ENCODE data around the gene DIS3L2. TPM values are rescaled to one million over a fixed set of nuclear protein-coding genes. Genes with fewer than 3 reads are reported as not detected.

The DIS3L2 gene
- total and polyA plus RNA-seq, 2 of the 4 experiments (the other 2 are of a cell fraction) = 14.7 to 19.2 TPM

DNA sequence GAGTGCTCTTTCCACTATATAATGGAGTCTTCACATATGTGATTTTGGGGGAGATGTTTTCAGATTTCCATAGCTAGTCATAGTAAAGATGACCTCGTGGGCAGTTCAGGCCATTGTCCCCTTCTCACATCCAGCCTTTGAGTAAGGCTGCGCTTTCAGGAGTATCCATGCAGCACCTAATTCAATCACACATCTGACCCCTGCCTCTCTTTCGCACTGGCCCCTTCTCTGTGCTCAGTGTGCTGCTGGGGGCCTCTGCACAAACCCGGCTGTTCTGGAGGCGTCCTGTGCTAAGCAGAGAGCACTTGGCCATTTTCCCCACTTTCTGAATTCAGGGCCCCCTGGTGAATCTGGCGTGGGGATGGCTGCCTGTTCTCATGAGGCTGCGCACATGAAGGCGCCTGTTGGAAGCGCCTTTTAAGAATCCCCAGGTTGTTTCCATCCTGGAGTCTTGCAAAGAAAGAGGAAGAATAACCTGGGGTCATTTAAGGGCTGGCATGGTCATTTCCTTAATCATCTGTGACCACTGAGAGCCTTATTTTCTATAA is 321.1 kb downstream of the DIS3L2 start:
- no peak overlapping the region for H2BK5ac ChIP-seq (ENCODE audit: low read depth, low read length, poor library complexity, severe bottlenecking)
- in situ Hi-C loops (cut with MboI; ENCODE audit: low sequenced_read_pairs) = no loop called here
- no peak overlapping the region for H3K4me3 ChIP-seq (ENCODE audit: insufficient read depth, low read depth, low read length)
- no peak overlapping the region for H3K9ac ChIP-seq (ENCODE audit: low read depth, low read length)
- CTCF ChIA-PET = interaction anchor here (1.0 kb wide), 1 partner anchor 10 kb away, joined by 3 read pairs; no protein-coding TSS in a partner anchor
- ATAC-seq (ENCODE audit: low read depth) = no peak
- no peak overlapping the region for H3K4ac ChIP-seq (ENCODE audit: low read depth, low read length)
- no peak overlapping the region for H2BK120ac ChIP-seq (ENCODE audit: low read depth, low read length)
- no peak overlapping the region for H2AK5ac ChIP-seq (ENCODE audit: low read depth, low read length)
- H3K18ac ChIP-seq (ENCODE audit: low read depth, low read length) = no peak overlapping the region
- 0 out of 4 replicates have a peak, but pooled peaks cover 0 to 3% of the 10 kb centered on the region in 2 experiments for H3K79me1 ChIP-seq (ENCODE audit: low read depth in 1 of 2, low read length in 2 of 2)
- BruUV-seq (replicated peaks) = no TSS peak
- TF ChIP-seq, protein P1, sequence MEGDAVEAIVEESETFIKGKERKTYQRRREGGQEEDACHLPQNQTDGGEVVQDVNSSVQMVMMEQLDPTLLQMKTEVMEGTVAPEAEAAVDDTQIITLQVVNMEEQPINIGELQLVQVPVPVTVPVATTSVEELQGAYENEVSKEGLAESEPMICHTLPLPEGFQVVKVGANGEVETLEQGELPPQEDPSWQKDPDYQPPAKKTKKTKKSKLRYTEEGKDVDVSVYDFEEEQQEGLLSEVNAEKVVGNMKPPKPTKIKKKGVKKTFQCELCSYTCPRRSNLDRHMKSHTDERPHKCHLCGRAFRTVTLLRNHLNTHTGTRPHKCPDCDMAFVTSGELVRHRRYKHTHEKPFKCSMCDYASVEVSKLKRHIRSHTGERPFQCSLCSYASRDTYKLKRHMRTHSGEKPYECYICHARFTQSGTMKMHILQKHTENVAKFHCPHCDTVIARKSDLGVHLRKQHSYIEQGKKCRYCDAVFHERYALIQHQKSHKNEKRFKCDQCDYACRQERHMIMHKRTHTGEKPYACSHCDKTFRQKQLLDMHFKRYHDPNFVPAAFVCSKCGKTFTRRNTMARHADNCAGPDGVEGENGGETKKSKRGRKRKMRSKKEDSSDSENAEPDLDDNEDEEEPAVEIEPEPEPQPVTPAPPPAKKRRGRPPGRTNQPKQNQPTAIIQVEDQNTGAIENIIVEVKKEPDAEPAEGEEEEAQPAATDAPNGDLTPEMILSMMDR (conservative IDR thresholded peaks at IDR 0.05; ENCODE audit: low read depth, low read length) = no peak
- TF ChIP-seq MAZ (IDR thresholded peaks at IDR 0.05; ENCODE audit: borderline replicate concordance, low read depth, low read length) (no peak), CHD1 (IDR thresholded peaks at IDR 0.05; ENCODE audit: low read depth, low read length) (no peak), RFX5 (IDR thresholded peaks at IDR 0.05; ENCODE audit: low read depth, low read length) (no peak), MAFK (IDR thresholded peaks at IDR 0.05; ENCODE audit: low read depth, low read length) (no peak), BHLHE40 (IDR thresholded peaks at IDR 0.05; ENCODE audit: low read depth, low read length) (no peak)
- H3K27ac ChIP-seq (ENCODE audit: insufficient read depth, low read length) = no peak overlapping the region
- no peak overlapping the region for H4K91ac ChIP-seq (ENCODE audit: insufficient read depth, low read depth, low read length)
- H3K4me2 ChIP-seq (ENCODE audit: low read depth, low read length) = no peak overlapping the region
- H3K9me1 ChIP-seq (ENCODE audit: insufficient read depth, low read length) = no peaks in the 10 kb centered on the region; the same call in 1 of the 2 replicates
- dilution Hi-C loops (cut with HindIII; ENCODE audit: low sequenced_read_pairs, unreplicated experiment) = no loop called here
- H3K14ac ChIP-seq (replicated peaks; ENCODE audit: low read depth, low read length) = no peak overlapping the region
- no peak overlapping the region for H4K8ac ChIP-seq (ENCODE audit: low read depth in 2 of 2, low read length in 2 of 2)
- POLR2A ChIA-PET (ENCODE audit: unreplicated experiment) = no interaction called here
- H2BK20ac ChIP-seq (ENCODE audit: low read depth, low read length) = no peak overlapping the region
- no peaks in the 10 kb centered on the region for H3K27me3 ChIP-seq (ENCODE audit: control insufficient read depth, insufficient read depth, low read length)
- WGBS, 2 experiments (ENCODE audit: extremely low coverage in 2 of 2, insufficient read length in 1 of 2) = 70% methylated on average over 2 of the region's 9 CpGs; no CpG with 5 or more reads in 1 of the 2 experiments
- no peak overlapping the region for H4K5ac ChIP-seq (ENCODE audit: low read depth, low read length)
- H3K9me3 ChIP-seq (ENCODE audit: control insufficient read depth, insufficient read depth, low read length) = no peaks in the 10 kb centered on the region
- intact Hi-C loops (cut with micrococcal nuclease) = no loop called here
- no peaks in the 10 kb centered on the region; the same call in 1 of the 2 replicates for H4K20me1 ChIP-seq (ENCODE audit: insufficient read depth, low read length)
- no peak overlapping the region for H2BK15ac ChIP-seq (ENCODE audit: low read depth, low read length)
- no peaks in the 10 kb centered on the region for H3K4me1 ChIP-seq (ENCODE audit: control insufficient read depth, insufficient read depth, low read length)
- no peak overlapping the region for H2AK9ac ChIP-seq (replicated peaks; ENCODE audit: low read depth, low read length, poor library complexity)
- DNase-seq = no peak
- H3K56ac ChIP-seq (ENCODE audit: extremely low read depth, insufficient read depth, low read length) = no peak overlapping the region
- peaks cover 2% of the 10 kb centered on the region; the same call in 1 of the 2 replicates for H3K36me3 ChIP-seq (ENCODE audit: control insufficient read depth, insufficient read depth, low read length)
- H2AFZ ChIP-seq (replicated peaks; ENCODE audit: low read length, poor library complexity) = no peak overlapping the region
- H3K23ac ChIP-seq (ENCODE audit: low read depth, low read length) = no peak overlapping the region
